NCI-H1105 (cell line): ENCODE data around the gene OR14A2.
"Not testable (repeated sequence)": the region's sequence is repeated elsewhere in the genome, so short reads cannot be mapped to it uniquely, and the experiment has no call there.

Source experiments
- DNase-seq: peaks from one replicate; lab custom pipeline; 2025; lab: John Stamatoyannopoulos, UW

The OR14A2 gene

DNA sequence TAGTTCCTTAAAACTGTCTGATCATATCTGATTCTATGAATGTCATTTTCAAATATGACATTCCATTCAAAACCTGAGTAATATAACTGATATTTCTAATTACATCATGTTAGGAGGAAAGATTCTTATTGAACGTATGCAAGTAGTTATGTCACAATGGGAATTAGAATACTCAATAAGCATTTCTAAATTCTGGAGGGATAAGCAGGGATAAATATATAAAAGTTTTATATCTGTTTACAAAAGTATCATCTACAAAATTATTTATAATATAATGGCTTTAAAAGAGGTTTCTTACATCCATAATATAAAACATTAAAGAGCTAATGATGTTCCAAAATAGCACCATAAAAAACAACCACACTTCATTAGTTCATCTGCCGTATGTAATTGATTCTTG lies at the start of gene OR14A2:
Gene OR14A2 (minus strand): TSS at position 101 of the 400 bp plus-strand sequence.
- DNase-seq: no peak

DNA sequence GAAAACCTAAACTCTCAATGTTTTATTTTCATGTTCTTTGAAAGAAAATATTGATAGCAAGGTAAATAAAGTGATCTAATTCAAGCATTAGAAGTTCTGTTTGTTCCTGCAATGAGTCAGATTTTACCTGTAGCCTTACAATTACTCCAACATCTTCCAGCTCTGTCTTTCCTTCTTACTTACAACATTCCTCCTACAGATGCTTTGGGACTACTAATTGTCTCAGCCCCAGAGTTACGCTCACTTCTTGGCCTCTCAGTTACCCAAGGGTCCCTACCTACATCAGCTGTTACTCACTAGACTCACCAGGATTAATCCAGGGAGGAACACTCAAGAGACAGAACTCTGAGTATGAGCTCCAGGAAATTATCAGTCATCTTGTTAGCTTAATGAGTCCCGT lies 49.6 kb upstream of the OR14A2 start:
- DNase-seq: no peak

DNA sequence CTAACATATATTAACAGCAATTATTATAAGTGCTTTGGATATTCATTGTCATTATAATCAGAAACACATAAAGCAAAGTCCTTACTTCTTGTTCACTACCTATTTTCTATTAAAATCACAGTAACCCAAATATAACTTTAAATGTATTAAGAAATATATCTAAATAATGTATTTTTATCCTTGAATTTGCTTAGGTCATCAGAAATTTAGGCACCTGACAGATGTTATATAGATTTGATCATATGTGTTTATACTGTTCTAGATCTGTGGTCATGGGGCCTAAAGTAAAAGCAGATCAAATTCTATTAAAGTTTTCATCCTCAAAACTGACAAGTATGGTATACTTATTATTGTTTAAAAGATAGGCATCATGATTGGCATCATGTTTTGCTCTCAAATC lies 21.7 kb upstream of the OR14A2 start:
- no peak for DNase-seq

- DNase-seq: no peak
Measured at GRCh38 chr1:247760456-247760855, 12.5 kb upstream of the OR14A2 start, which contains the start of gene OR1C1. Gene OR1C1 (minus strand): TSS chr1:247760556. CDS start chr1:247758406, 2,150 bp downstream.

- DNase-seq: not testable (repeated sequence)
Measured at GRCh38 chr1:247754311-247754710, 6.4 kb upstream of the OR14A2 start.

- DNase-seq: no peak
Measured at GRCh38 chr1:247749870-247750269, 1.9 kb upstream of the OR14A2 start.

- DNase-seq: no peak
Measured at GRCh38 chr1:247747616-247748015, 325 bp downstream of the OR14A2 start.

- no peak for DNase-seq
Measured at GRCh38 chr1:247746391-247746935, 1.5 kb downstream of the OR14A2 start.

DNA sequence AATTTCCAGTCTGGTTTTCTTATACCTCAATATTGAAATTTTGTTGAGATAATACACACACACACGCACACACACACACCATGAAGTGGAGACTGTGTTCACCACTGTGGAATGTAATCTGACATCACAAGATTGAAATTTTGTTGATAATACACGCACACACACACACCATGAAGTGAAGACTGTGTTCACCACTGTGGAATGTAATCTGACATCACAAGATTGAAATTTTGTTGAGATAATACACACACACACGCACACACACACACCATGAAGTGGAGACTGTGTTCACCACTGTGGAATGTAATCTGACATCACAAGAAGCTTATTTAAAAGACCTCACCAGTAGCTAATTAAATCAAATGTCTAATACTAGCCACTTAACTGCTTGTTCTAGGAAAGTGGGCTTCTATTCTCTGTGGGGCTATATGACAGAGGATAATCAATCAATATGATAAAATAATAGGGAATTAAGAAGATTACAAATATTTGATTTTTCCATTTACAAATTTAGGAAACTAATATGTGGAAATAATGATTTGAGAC lies 5.7 kb downstream of the OR14A2 start:
- DNase-seq: not testable (repeated sequence)

DNA sequence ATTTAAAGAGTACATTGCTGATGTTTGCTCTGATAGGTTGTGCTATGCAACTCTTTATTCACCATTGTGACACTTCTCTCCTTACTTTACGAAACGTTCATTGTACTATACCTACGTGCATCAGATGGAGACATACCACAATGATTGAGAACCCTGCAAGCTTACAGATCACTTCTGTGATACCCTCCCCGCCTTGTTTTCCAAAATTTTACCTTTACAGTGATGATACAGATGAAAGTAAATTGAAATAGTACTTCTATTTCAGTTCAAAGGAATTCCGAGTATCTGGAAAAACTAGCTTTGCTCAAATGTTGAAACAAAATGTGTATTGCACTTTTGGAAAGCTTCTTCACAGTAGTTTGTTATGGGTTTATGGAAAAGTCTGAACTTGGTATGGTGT lies 6.2 kb downstream of the OR14A2 start:
- no peak for DNase-seq

GRCh38 chr1:247740721-247741120 lies 7.2 kb downstream of the OR14A2 start:
- no peak for DNase-seq

GRCh38 chr1:247738315-247738714 lies 9.6 kb downstream of the OR14A2 start, which contains the start of gene OR14K1:
Gene OR14K1 (plus strand): TSS chr1:247738615. CDS start chr1:247738615, 0 bp downstream.
- no peak for DNase-seq

GRCh38 chr1:247721222-247721621 lies 26.7 kb downstream of the OR14A2 start:
- no peak for DNase-seq

- no peak for DNase-seq
Measured at GRCh38 chr1:247716546-247716945, 31.4 kb downstream of the OR14A2 start, which contains the start of gene OR6F1. Gene OR6F1 (minus strand): TSS chr1:247716646. CDS start chr1:247712755, 3,891 bp downstream.

- no peak for DNase-seq
Measured at GRCh38 chr1:247713753-247714152, 34.2 kb downstream of the OR14A2 start.

- not testable (repeated sequence) for DNase-seq
Measured at GRCh38 chr1:247710681-247711080, 37.3 kb downstream of the OR14A2 start.

DNA sequence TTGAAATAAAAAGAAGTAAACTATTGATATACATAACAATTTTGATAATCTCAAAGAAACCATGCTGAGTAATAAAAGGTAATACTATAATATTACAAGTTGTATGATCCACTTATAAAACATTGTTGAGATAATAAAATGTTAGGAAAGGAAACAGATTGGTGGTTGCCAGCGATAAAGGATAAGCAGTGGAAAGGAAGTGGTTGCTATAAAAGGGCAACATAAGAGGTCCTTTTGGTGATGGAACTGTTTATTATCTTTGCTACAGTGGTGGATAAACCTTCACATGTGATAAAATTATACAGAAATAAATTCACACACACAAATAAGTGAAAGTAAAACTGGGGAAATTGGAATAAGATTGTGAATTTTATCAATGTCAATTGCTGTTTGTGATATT lies 46.6 kb downstream of the OR14A2 start:
- no peak for DNase-seq

DNA sequence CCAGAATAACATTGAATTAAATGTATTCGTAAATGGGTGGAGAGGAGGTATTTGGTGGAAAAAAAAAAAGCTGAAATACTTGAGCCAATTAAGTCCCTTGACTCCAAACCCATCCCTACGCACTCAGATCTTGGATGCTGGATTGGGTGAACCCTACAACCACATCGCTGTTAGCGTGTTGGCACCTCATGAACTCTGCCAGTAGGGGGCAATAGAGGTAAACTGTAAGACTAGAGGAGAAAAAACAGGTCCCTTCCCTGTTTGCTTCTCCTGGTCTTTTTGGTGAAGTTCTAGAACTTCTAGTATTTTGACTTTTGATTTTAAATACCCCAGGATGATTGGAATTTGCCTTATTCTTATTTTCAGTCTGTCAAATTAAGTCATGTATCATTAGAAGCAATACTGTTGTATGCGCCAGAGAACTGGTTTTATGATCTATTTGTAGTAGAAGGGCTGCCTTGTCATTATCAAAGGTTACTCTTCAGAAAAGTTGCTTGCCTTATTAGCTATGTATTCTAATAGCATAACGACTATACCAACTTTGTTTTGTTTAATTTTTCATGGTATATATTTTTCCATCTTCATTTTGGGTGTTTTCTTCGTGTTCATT lies 66.5 kb downstream of the OR14A2 start:
- peak; percentile 22 for DNase-seq

DNA sequence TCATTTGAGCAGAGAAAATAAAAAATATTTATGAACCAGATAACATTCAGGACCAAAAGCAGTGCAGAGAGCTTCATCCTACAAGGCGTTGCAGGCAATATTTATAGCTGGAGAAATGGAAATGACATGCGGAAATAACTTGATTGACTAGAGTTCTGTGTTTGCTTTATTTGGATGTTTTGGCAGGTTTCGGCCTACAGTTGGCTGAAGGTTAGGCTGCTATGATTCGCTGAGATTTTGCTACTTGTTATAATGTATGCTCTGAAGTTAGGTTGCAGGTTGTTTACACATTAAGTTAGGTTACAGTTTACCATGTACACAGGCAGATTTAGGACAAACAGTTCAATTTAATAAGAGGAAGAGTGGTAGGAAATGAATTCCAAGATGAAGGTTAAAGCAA lies 67.8 kb downstream of the OR14A2 start:
- no peak for DNase-seq

- no peak for DNase-seq
Measured at GRCh38 chr1:247679639-247680038, 68.3 kb downstream of the OR14A2 start, which contains the start of gene OR13G1. Gene OR13G1 (minus strand): TSS chr1:247679739. CDS start chr1:247673041, 6,698 bp downstream.
